HG02759 (cell line): ENCODE results near the gene ALDH4A1.
"Not testable (repeated sequence)": the region's sequence is repeated elsewhere in the genome, so short reads cannot be mapped to it uniquely, and the experiment has no call there.

Experiments used
- ATAC-seq: cut with Tn5 transposase; IDR thresholded peaks from one replicate; pipeline ENCODE4 v1.9.1; 2021; ENCODE audit warnings: mild to moderate bottlenecking, moderate library complexity; ENCODE audit not compliant: unreplicated experiment

The ALDH4A1 gene

DNA sequence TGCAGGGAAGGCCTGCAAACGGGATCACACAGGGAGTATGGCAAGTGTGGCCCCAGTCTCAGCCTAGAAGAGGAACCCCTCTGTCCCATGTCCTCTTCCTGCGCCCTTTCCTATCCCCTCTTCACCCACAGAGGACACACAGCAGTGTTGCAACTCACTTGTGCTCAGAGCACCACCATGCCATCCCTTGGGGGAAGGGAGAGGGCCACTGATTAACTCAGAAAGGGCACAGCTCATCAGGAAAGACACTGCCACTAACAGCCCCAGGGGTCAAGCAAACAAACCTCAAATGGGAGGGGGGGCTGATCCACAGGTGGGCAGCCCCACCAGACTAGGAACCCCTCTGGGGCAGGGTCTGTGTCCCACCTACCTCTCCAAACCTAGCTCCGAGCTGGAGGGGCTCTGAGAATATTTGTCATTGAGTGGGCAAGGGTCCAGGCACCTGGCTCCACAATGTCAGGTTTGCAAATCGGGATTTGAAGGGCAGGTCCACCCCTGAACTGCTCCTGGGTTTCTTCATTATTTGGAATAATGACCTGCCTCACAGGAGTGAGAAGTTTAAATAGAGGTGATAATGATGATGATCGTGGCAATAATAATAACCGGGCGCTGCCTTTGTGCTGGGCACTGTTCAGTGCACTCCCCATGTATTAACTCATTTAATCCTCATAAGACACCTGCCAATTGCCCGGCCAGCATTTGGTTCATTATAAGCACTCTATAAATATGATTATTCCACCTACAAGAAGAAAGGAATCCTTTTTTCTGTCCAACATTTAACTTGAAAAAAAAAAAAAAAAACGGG, 1.0 kb downstream of the ALDH4A1 start:
- ATAC-seq, result no peak

DNA sequence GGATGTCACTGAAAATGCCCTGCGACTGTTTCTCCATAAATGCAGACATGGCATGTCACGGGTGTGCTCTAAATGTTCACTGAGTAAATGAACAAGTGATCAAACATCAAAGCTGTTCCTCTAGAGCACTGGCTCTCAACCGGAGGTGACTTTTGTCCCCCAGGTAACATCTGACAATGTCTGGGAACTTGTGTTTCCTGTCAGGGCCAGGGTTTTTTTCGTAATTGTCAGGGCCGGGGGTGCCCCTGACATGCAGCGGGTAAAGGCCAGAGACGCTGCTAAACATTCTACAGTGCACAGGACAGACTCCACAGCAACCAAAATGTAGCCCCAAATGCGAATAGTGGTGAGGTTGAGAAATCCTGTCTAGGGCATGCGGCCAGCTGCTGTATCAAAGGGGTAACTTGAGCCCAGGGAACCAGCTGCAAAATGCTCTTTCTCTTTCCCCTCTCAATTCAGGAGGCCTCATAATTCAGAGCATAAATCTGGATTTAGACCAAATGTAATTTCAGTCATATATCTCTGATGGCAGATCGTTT, 2.0 kb downstream of the ALDH4A1 start:
- no peak for ATAC-seq

DNA sequence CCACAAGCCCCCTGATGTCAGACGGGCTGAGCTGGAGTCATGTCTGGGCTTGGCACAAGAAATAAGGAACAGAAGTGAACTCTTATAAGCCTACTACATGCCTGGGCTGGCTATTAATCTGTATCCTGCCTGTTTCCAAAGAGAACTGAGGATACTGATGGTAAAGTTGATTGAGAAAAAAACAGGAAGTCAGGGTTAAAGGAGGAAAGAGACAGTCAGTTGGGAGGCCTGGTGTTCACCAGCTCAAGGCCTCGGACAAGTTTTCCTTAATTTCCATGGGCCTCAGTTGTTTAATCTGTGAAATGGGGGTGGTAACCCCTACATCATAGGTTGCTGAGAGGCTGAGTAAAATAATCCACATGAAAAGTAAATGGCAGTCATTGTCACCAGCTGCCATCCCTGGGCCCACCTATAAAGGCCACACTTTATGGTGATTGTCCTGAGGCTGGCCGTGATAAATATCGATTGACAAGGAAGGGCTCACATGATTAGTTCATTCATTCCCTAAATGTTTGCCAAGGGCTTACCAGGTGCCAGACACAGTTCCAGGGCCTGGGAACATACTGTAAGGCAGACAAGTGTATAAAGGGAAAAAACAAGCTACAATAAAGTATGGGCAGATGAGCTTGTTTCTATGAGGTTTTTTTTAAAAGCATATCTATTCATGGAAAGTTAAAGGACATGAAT, 2.8 kb downstream of the ALDH4A1 start:
- ATAC-seq, result no peak

DNA sequence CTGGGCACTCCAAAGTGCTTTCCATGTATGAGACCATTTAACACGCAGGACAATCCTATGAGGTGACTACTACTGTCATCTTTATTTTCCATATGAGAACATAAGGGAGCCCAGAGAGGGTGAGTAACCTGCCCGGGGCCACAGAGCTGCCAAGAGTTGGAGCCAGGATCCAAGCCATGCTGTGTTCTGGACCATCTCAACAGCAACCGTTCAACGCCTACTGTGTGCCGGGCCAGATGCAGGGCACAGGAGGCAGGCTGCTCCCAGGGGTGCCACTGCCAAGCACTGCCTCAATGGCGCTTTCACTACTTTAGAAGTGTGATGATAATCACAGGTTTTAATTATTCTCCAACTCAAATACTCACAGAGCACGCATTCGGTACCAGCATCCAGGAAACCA, 3.8 kb downstream of the ALDH4A1 start:
- ATAC-seq, result no peak

DNA sequence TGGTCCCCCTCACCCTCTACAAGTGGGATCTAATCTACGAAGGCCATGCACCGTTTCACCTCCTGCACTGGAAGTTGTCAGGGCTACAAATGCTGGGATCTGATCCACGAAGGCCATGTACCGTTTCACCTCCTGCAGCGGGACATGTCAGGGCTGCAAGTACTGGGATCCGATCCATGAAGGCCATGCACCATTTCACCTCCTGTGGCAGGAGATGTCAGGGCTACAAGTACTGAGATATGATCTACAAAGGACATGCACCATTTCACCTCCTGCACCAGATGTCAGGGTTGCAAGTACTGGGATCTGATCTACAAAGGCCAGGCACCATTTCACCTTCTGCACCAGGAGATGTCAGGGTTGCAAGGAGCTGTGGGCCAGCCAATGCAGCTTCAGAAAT, 7.0 kb downstream of the ALDH4A1 start:
- no peak for ATAC-seq

DNA sequence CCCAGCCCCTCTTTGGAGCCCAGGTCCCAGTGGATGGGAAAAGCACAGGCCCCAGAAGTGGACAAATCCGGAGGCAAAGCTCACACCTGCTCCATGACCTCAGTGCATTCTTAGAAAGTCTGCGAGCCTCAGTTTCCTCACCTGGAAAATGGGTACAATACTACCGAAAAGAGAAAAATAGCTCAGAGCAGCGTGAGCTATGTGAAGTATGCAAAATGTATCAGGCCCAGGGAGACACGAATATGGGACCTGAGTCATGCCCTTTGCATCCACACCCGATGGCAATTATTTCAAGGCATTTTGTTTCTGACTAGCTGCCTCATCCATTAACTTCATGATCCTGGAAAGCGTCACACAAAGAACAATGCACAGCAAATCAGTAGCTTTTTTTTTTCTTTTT, 9.2 kb downstream of the ALDH4A1 start:
- no peak for ATAC-seq

DNA sequence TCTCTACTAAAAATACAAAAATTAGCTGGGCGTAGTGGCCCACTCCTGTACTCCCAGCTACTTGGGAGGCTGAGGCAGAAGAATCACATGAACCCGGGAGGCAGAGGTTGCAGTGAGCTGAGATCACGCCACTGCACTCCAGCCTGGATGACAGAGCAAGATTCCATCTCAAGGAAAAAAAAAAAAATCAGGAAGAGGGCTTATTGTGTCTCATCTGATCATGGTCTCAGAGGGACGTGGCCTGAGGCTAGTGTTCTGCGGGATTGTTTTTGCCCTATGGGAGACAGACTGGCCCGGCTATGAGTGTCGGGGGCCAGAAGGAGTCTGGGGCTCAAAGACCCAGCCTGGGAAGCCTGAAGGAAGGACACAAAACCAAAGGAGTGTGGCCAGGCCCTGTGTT, 10.5 kb downstream of the ALDH4A1 start:
- not testable (repeated sequence) for ATAC-seq

DNA sequence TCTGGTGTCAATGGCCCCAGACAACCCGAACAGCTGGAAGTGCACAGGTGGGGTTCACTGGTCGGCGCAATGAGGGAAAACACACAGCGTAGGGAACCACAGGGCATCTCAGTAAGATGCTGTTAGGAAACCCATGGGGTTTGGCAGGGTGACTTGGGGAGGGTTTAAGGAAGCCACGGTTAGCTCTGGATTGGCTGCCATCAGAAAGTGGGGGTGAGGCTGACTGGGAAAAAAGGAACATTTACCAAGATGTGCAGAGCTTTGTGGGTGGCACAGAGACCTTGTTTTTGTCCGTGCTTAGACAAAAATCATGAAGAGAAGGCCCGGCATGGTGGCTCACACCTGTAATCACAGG, 11.0 kb downstream of the ALDH4A1 start:
- ATAC-seq, result no peak

DNA sequence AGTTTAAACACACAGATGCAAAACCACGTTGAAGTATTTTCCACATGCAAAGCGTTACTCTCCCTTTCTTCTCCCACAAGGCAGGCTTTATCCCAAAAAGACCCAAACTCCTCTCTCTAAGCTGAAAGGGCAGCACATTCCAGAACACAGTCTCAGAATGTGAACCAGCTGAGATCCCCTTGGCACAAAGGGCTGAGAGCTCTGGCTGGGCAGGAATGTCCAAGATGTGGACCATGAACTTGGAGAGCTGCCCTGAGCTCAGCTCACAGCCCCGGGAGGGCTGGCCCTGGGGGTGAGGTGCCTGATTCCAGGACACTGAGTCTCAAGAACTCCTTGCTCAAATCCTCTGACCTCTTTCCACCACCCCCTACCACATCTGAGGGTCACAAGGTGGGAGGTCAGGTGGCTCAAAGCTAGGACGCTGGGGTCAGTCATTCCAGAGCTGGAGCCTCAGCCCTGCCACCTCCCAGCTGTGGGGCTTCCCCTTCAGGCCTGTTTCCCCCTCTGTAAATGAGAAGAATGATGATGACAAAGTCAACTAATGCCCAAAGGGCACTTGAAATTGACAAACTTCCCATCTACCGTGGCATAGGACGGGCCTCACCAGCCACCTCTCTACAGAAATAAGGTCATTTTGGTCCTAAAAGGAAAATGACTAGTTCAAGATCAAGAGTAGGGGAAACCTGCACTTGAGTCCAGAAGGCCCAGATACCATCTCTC, 11.5 kb downstream of the ALDH4A1 start:
- no peak for ATAC-seq

DNA sequence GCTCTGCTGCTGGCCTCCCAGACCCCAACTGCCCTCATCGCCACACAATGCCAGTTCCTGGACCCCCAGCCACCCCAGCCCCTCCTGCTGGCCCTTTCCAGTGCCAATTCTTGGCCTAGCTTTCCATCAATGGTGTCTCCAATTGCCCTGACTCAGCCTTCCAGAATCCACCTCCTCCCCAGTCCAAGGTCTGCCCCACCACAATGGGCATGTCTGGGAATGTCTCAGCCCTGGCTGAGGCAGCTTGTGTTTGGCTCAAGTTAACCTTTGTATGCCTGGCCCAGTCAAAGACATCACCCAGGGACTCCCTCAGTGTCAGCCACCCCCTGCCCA, 16.4 kb downstream of the ALDH4A1 start:
- ATAC-seq, result no peak

DNA sequence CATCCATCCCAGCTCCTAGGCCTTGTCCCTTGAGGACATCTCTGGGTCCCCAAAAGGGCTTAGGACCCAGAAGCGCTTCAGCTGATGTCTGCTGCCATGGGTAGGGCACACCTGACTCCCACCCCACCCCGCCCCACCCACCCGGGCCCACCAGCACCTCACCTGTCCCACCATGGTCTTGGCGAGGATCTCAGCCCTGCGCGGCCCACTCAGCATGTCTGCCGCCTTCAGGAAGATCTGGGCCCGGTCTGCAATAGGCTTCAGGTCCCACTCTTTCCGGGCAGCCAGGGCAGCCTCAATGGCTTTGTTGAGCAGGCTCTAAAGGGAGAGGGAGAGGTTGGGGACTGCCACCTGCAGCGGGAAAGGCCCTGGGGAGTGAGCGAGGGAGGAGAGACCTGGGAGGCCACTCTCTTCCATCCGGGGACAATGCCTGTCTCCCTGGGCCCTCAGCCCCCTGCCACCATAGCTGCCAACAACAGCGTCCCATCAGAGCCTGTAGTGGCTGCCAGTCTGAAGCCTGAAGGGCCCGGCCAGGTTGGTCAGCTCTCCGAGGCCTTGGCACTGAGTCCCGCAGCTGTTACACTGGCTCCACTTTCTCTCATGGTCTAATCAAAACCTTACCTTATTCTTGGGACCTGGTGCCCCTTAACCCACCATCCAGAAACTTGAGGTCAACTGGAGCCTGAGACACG, 16.9 kb downstream of the ALDH4A1 start:
- ATAC-seq, result no peak

DNA sequence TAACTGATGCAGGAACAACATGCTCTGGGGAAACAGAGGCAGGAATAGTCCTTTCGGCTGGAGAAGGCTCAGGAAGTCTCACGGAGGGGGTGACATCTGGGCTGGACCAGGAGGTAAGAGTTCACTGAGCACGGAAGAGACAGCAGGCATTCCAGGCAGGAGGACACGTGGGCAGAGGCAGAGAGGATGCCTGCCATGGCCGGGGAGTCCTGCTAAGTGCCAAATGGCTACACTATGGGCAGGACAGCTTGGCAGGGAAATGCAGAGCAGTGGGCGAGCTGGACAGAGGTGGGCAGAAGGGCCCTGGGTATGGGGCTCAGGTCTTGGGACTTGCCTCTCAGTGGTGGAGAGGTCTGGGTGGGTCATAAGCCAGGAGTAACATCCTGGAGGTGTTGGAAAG, 17.6 kb downstream of the ALDH4A1 start:
- ATAC-seq, result no peak

DNA sequence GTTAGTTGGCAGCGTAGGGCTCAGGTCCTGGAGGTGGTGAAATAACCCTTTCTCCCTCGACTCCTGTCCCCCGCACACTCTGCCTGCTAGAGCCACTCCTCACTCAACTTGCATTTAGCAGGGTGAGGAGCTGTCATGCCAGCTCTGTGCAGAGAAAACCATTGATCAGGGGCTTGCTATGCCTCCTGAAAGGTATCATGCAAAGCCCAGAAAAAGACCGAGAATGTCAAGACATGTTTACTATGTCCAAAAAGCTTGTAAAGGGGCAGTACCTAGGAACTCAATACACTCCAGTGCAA, 18.0 kb downstream of the ALDH4A1 start:
- no peak for ATAC-seq

DNA sequence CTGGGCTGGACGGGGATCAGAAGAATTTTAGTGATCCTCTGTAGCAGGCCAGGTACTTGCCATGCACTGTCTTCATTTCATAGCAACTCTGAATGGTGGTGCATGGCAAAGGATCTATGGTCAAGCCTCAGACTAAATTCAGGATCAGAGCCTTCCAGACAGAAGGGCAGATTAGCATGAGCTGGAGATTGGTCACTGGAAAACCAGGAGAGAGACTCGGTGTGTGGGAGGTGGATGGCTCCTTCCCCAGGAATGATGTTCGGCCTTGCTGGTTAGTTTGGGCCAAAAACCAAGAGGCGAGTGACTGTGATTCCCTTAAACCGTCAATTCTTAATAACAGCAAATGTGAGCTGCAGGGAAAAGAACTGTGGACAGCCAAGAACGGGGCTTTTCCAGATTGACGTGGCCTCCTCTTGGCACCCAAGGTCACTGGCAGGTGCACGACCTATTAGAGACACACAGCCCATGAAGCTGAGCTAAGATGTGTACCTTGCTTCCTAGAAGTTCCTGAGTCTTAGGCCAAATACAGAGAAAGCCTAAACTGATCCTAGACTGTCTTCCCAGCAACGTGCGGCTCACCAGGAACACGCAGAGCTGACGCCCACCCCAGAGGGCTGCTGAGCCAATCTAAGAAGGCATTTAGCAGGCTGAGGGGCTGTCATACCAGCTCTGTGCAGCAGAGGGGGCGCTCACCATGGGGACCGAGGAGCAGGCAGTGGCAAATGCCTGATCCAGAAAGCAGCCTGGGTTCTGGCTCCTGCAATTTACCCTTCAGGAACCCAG, 18.5 kb downstream of the ALDH4A1 start:
- ATAC-seq, result no peak

DNA sequence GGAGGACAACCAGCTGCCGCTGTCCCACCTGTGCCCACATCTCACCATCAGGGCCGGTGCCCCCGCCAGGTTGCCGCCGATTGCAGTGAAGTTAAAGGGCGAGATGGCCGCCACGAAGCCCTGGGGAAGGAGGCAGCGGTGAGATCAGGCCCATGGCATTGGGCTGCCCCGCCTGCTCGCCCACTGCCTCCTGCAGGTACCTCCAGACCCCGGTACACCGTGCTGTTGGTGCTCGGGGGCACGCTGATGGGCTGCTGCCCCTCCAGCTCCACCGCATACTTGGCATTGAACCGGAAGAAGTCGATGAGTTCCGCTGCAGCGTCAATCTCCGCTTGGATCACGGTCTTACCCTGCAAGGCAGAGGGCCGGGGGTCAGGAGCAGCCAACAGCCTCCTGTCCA, 19.3 kb downstream of the ALDH4A1 start:
- ATAC-seq, result no peak

DNA sequence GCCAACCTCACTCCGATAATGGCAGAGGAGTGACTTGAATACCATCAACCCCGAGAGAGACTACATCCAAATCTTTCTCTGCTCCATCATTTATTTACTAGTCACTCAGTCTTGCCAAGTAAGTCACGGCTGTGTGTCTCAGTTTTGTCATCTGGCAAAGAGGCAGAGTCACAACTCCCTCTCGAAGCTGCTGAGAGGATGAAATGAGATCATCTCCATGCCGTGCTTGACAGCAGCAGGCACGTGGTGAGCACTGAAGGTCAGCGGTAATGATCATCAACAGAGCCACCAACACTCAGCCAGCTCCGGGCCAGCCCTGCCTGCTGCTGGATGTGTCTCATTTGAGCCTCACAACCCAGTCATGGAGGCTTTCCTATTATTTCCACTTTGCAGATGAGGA, 19.9 kb downstream of the ALDH4A1 start:
- no peak for ATAC-seq

DNA sequence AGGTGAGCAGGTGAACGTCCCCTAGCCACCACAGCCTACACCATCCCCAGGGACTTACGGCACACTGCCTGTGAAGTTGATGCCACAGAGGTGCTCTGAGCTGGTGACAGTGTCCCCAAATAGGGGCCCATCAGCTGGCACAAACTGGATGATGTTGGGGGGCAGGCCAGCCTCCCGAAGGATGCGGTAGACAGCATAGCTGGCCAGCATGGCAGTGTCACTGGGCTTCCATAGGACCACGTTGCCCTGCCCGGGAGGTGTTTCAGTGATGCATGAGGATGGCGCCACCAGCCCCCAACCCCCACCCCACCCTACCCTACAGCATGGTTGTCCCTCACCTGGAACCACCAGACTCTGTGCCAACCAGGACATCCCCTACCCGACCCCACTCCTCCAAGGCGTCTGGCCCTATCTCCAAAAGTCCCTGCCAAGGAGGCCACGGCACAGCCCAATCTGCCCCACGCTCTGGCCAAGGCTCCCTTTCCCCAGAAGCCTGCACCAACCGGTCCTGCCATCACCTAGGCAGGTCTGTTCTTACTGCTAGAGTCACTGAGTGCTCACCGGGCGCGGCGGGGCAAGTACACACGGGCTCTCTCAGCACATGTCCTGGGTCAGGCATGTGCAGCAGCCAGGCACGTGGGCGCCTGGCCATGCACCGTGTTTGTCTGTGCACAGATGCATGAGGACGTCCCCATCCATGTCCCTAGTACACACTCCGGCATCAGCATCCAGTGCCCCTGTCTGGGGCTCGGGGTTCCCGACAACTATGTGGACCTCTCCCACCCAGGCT, 20.5 kb downstream of the ALDH4A1 start:
- ATAC-seq, result no peak

DNA sequence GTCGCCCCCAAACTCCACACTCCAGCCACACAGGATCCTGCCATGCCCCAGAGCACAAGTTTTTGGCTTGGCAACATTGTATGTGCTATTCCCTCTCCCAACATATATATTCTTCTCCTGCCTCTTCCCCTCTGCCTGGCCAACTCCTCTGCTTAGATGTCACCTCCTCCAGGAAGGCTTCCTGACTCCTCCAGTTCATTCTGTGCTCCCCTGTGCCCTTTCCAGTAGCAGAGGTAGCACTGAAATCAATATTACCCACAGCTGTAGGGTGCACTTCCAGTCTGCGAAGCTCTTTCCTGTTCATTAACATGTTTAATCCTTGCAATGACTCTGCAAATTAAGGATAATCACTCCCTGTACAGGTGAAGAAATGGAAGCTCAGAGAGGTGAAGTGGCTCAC, 21.2 kb downstream of the ALDH4A1 start:
- ATAC-seq, result no peak

DNA sequence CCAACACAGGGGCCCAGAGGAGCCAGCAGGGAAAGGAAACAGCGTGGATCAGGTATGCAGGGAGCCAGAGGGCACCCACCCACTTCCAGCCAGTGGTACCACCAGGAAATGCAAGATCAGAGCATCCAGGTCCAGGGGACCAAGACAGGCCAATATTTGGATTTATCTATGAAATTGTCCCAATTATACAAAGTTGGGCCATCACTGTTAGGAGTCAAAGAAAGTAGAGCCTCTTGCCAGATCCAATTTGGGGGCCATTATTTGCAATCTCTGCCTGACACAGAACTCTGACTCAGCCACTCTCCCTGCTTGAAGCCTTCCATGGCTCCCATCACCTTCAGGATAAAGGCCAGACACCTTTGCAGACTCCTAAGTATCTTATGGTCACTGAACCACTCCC, 21.8 kb downstream of the ALDH4A1 start:
- no peak for ATAC-seq

DNA sequence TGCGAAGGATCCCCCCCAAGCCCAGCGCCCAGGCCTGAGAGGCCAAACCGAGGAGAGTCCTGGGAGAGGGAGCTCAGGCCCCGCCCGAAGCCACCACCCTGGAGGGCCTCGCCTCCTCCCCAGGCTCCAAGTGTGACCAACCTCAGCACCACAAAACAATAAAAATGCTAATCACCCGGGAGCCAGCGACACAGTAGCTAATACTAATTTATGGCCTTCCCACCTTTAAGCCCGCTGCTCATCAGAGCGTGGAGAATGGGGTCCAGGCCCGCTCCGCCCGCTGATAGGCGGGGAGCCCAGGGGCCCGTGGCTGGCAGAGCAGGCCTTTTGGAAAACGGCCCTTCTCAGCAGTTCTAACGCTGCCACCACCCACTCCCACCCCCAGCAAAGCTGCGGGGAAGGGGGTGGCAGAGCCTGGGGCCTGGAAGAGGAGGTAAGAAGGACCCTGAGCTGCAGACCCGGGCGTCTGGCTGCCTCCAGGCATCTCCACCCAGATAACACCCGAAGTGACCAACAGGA, 22.5 kb downstream of the ALDH4A1 start:
- ATAC-seq, result no peak
